ENCODE measurements around the gene F7. TPM values are rescaled to one million over a fixed set of nuclear protein-coding genes. Genes with fewer than 3 reads are reported as not detected.

The F7 gene
- total and polyA plus RNA-seq, 2 donors (not counting 1 experiment from before 2014, with no cell fraction given) = not detected

DNA sequence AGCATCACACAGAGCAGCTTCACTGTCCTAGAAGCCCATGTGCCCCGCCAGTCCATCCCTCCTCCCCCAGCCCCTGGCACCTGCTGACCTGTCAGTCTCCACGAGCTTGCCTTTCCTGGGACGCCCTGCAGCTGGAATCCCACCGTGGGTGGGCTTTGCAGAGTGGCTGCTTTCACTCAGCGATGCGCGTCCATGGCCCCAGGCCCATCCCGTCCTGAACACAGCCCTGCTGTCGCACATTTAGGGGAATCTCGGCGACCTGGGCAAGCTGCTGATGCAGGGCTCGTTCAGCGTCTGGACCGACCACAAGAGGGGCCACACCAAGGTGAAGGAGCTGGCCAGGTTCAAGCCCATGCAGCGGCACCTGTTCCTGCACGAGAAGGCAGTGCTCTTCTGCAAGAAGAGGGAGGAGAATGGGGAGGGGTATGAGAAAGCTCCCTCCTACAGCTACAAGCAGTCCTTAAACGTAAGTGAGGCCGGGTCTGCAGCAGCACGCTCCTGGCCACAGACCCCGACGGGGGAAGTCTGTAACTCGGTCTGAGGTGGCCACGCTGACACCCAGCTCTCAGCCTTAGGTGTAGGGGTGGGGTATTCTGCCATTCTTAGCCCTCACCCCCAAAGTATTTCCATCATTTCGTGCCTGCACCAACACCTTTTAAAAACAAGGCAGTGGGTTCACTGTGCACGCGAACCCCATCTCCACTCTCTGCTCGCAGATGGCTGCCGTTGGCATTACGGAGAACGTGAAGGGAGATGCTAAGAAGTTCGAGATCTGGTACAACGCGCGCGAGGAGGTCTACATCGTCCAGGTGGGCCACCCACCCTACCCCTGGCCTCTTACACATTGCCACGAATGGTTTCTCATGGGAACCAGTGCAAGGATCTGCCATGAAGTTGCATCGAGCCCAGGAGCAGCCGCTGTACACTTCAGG is 18.3 kb upstream of the F7 start:
- Mint-ChIP-seq H3K27ac (no peak overlapping the region), H3K27me3 (no peaks in the 10 kb centered on the region), H3K9me3 (ENCODE audit: insufficient read depth) (no peaks in the 10 kb centered on the region), H3K4me1 (no peaks in the 10 kb centered on the region), H3K4me3 (no peak overlapping the region)
- Histone ChIP-seq H3K36me3 (replicated peaks in 1 of 2; ENCODE audit: control extremely low read depth in 1 of 2, control insufficient read depth in 1 of 2, extremely low read depth in 1 of 2, insufficient read depth in 2 of 2, low read length in 1 of 2) (no peaks in the 10 kb centered on the region), H3K9me3 (ENCODE audit: control extremely low read depth in 1 of 3, control insufficient read depth in 2 of 3, insufficient read depth in 1 of 3, low read length in 2 of 3) (peaks cover 0 to 25% (median 0%) of the 10 kb centered on the region in 3 donors), H4K20me1 (ENCODE audit: control insufficient read depth, insufficient read depth, low read length, poor library complexity, severe bottlenecking) (no peaks in the 10 kb centered on the region), H2AFZ (ENCODE audit: insufficient read depth, low read depth, low read length, poor library complexity, severe bottlenecking) (no peak overlapping the region), H3K4me3 (ENCODE audit: control extremely low read depth in 1 of 5, extremely low read depth in 1 of 5, insufficient read depth in 1 of 5, low read depth in 2 of 5, low read length in 4 of 5) (no peak overlapping the region), H3K9ac (ENCODE audit: low read length) (no peak overlapping the region), H3K79me2 (ENCODE audit: control insufficient read depth, insufficient read depth, low read length) (no peaks in the 10 kb centered on the region), H3K27ac (ENCODE audit: low read length in 2 of 2) (no peak overlapping the region), H3K4me2 (replicated peaks; ENCODE audit: low read depth, low read length, poor library complexity, severe bottlenecking) (no peak overlapping the region), H3K27me3 (replicated peaks in 1 of 4; ENCODE audit: control extremely low read depth in 1 of 4, control insufficient read depth in 3 of 4, insufficient read depth in 4 of 4, low read length in 3 of 4) (no peaks in the 10 kb centered on the region), H3K4me1 (ENCODE audit: control insufficient read depth in 2 of 2, insufficient read depth in 2 of 2, low read length in 2 of 2) (no peaks in the 10 kb centered on the region)
- ChIA-PET CTCF (no interaction called here), POLR2A (no interaction called here)
- intact Hi-C loops (cut with micrococcal nuclease) = no loop called here
- 96% methylated on average over 31 of the region's 39 CpGs for WGBS (ENCODE audit: insufficient coverage)
- ATAC-seq (ENCODE audit: low read depth) = no peak
- DNase-seq = no peak
- TF ChIP-seq CTCF (IDR thresholded peaks at IDR 0.05) (no peak), EZH2 (IDR thresholded peaks at IDR 0.05; ENCODE audit: borderline replicate concordance, insufficient read depth, low read depth, low read length, poor library complexity, severe bottlenecking) (no peak)

All from B cell (primary cell).